Measurements from ENCODE around the gene DHRS13. TPM values are rescaled to one million over a fixed set of nuclear protein-coding genes. Genes with fewer than 3 reads are reported as not detected.
"Not testable (repeated sequence)": the region's sequence is repeated elsewhere in the genome, so short reads cannot be mapped to it uniquely, and the experiment has no call there.

The DHRS13 gene
- total RNA-seq, 1 donor = 12.0 TPM

- Histone ChIP-seq H3K27me3 (ENCODE audit: insufficient read depth, low read length) (no peaks in the 10 kb centered on the region), H3K4me3 (ENCODE audit: low read length) (no peak overlapping the region), H3K9me3 (ENCODE audit: low read depth, low read length) (no peaks in the 10 kb centered on the region), H3K4me1 (ENCODE audit: insufficient read depth, low read length) (peaks cover 4% of the 10 kb centered on the region)
Observed at GRCh38 chr17:28849281-28849680, 53.6 kb downstream of the DHRS13 start.

- H3K9me3 ChIP-seq (ENCODE audit: low read depth, low read length); H3K4me3 ChIP-seq (ENCODE audit: low read length): not testable (repeated sequence)
Observed at GRCh38 chr17:28848667-28849066, 54.2 kb downstream of the DHRS13 start.

More at GRCh38 chr17:28848667-28849066, 54.2 kb downstream of the DHRS13 start:
- H3K4me1 ChIP-seq (ENCODE audit: insufficient read depth, low read length); H3K27me3 ChIP-seq (ENCODE audit: insufficient read depth, low read length): not testable (repeated sequence)

Other genes with a start within 250 kb of the DHRS13 start
- gene SDF2, start 241.2 kb downstream of the DHRS13 start, total RNA-seq = 31.3 TPM
- 80.9 TPM for gene SUPT6H, start 240.9 kb downstream of the DHRS13 start, total RNA-seq
- 0.94 TPM for gene PROCA1, start 191.2 kb downstream of the DHRS13 start, total RNA-seq
- gene RAB34, start 185.2 kb downstream of the DHRS13 start, total RNA-seq = 27.0 TPM
- gene RPL23A, start 183.1 kb downstream of the DHRS13 start, total RNA-seq = 1,375 TPM
- not detected for gene TLCD1, start 176.8 kb downstream of the DHRS13 start, total RNA-seq
- 1.4 TPM for gene NEK8, start 174.3 kb downstream of the DHRS13 start, total RNA-seq
- 51.2 TPM for gene TRAF4, start 159.1 kb downstream of the DHRS13 start, total RNA-seq
- gene FAM222B, start 60.3 kb downstream of the DHRS13 start, total RNA-seq = 15.1 TPM
- gene ERAL1, start 48.1 kb downstream of the DHRS13 start, total RNA-seq = 11.1 TPM
- 52.7 TPM for gene FLOT2, start 5.3 kb downstream of the DHRS13 start, total RNA-seq
- gene PHF12, start 48.4 kb upstream of the DHRS13 start, total RNA-seq = 102 TPM
- 0.94 TPM for gene SEZ6, start 103.0 kb upstream of the DHRS13 start, total RNA-seq
- 2.9 TPM for gene PIPOX, start 140.1 kb upstream of the DHRS13 start, total RNA-seq